ENCODE data around the gene TMF1. TPM values are rescaled to one million over a fixed set of nuclear protein-coding genes. Genes with fewer than 3 reads are reported as not detected.

TMF1 gene
- total RNA-seq, 1 donor from 2014 or later, result 52.2 TPM

DNA sequence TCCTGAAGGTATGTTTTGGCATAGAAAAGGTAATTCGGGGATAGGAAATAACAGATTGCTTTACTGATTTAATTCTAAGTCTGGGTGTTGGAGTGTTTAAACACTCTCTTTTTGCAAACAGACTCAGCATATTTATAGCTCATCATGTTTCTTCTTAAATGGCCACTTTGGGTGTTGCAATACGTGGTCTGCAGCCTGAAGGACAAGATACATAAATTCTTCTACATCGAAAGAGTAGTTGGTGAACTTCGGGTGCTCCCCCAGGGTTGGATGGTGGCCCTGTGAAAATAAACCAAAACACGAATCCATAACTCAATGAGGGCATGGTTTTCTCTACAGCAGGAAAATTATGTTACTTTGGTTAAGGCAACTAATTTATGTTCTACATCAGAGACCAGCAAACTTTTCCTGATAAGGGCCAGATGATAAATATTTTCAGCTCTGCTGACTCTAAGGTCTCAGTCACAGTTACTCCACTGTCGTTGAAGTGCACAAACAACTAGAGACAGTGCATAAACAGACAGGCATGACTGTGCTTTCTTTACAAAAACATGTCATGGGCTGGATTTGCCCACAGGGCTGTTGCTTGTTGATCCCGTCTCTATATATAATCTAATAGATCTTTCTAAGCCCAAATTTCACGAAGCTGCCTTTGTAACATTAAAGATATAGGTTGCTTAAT lies 74.5 kb downstream of the TMF1 start:
- DNase-seq (ENCODE audit: low spot score), result no peak

GRCh38 chr3:68974711-68975110 lies 77.4 kb downstream of the TMF1 start:
- DNase-seq (ENCODE audit: low spot score), result no peak

DNA sequence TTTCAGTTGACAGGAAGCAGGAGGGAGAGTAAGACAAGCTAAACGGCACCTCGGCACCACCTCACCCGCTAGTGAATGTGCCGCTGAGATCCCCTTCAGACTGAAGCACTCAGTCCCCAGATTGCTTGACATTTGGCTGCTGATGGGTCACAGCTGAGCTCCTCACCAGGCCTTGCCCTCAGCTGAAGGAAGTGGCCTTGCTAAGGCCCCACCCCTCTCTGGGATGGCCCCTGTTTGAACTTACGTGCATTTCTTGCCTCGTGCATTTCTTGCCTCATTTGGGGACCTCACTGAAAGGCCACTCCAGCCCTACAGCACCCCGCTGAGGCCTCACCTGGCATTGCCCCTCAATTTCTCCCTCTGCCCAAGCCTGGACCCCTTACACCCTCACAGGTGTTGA lies 78.5 kb downstream of the TMF1 start:
- no peak for DNase-seq (ENCODE audit: low spot score)

GRCh38 chr3:68972358-68972979 lies 79.7 kb downstream of the TMF1 start:
- peak; percentile 68 for DNase-seq (ENCODE audit: low spot score)

Other genes with a start within 250 kb of the TMF1 start
- 1.7 TPM for gene TAFA4, start 119.8 kb downstream of the TMF1 start, total RNA-seq (ENCODE audit: insufficient read depth, low replicate concordance)
- 93.4 TPM for gene EOGT, start 38.6 kb downstream of the TMF1 start, total RNA-seq (ENCODE audit: insufficient read depth, low replicate concordance)
- 41.2 TPM for gene UBA3, start 28.0 kb upstream of the TMF1 start, total RNA-seq (ENCODE audit: insufficient read depth, low replicate concordance)
- gene ARL6IP5, start 32.6 kb upstream of the TMF1 start, total RNA-seq (ENCODE audit: insufficient read depth, low replicate concordance), result 67.7 TPM
- gene LMOD3, start 70.3 kb upstream of the TMF1 start, total RNA-seq (ENCODE audit: insufficient read depth, low replicate concordance), result 3.6 TPM